AG20443 (cell line): Measurements from ENCODE around the gene NCDN.
"Not testable (repeated sequence)": the region's sequence is repeated elsewhere in the genome, so short reads cannot be mapped to it uniquely, and the experiment has no call there.

Experiments
- DNase-seq: peaks from one replicate; pipeline ENCODE4 v3.0.0; 2012; ENCODE audit warnings: low spot score, mixed read lengths

NCDN gene

GRCh38 chr1:35570589-35571137, 13.1 kb downstream of the NCDN start:
- no peak for DNase-seq

DNA sequence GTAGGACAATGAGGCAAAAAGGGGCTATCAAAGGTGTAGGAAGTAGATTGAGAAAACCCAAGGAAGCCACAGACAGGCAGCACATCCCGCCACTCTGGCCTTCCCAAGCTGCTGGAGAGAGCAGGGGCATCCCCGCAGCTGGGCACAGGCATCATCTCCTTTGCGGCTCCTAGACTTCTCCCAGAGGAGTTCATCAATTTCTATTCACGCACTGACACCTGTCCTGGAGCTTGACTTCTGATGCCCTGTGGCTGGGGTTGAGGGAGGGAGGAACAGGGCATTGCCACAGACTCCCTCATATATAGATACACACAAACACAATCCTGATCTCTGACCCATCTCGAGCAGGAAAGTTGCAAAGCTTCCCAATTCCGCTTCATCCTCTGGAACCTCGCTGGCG, 13.7 kb downstream of the NCDN start:
- DNase-seq, result no peak

DNA sequence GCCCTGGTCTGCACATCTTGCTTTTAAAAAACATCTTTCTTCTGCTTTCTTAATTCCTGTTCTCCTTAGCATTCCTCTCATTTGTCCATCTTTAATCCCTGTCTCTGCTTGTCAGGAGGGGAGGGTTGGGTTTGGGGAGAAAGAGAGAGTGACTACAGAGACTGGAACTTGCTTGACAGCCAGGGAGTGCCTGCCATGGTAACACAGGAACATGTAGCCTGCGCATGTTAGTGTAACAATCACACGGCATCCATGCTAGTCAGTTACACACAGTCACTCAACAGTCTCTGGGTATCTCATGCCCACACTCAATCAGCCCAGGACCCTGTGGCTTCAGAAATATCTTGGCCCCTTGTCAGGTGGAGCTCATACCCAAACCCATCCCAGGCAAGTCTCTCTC, 14.7 kb downstream of the NCDN start:
- DNase-seq, result no peak

DNA sequence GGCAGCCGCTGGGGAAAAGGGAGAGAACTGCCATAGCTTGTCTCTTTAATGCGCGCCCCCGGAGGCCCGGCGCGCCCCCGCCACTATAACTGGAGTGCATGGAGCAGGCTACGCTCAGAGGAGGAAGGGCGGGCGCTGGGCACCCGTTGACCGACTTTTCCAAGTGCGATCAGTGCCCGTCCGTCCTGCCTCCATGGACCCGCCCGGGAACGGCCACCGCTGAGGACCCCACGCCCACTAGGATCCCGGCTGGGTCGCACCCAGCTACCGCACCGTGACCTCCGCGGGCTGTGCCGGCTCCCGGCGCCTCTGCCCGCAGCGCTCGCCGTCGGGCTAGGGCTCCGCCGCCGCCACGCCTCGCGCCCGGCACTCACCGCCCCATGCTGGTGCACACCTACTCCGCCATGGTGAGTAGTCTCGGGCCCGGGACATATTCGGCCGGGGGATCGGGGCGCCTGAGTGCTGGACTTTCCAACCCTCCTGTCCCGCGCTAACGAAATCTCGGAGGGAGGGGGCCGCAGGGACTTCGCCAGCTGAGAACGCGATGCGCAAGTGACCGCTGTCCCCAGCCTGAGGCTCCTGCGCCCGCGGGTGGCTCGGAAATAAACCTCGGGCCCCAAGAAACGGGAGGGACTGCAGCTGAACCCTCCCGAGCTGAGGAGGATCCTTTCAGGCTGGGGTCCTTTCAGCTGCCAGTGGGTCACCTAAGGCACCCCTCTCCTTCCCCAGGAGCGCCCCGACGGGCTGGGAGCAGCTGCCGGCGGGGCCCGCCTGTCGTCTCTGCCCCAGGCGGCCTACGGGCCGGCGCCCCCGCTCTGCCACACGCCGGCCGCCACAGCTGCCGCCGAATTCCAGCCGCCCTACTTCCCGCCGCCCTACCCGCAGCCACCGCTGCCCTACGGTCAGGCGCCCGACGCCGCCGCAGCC, 15.9 kb downstream of the NCDN start, which contains the start of gene TFAP2E:
Gene TFAP2E (plus strand): TSS at position 117 of the 927 bp plus-strand sequence. CDS start 264 bp downstream, at position 381.
- DNase-seq, result peak; percentile 77

DNA sequence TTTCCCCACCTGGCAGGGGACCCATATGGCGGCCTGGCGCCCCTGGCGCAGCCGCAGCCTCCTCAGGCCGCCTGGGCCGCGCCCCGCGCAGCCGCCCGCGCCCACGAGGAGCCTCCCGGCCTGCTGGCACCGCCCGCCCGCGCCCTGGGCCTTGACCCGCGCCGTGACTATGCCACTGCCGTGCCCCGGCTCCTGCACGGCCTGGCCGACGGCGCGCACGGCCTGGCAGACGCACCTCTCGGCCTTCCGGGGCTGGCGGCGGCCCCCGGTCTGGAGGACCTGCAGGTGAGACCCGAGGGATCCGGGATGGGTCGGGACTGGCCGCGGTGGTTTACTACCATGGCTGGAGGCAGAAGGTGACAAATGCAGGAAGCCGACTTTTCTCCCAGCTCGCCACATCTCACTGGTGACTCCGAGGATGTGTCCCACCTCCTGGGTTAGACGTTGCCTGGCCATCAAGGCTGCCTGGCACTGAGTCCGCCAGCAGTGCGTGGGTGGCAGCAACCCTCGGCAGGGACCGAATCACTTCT, 16.6 kb downstream of the NCDN start:
- no peak for DNase-seq

- DNase-seq, result no peak
Measured at GRCh38 chr1:35574655-35575415, 17.2 kb downstream of the NCDN start.

- DNase-seq, result no peak
Measured at GRCh38 chr1:35575416-35575958, 17.9 kb downstream of the NCDN start.

GRCh38 chr1:35576061-35576765, 18.6 kb downstream of the NCDN start:
- no peak for DNase-seq

DNA sequence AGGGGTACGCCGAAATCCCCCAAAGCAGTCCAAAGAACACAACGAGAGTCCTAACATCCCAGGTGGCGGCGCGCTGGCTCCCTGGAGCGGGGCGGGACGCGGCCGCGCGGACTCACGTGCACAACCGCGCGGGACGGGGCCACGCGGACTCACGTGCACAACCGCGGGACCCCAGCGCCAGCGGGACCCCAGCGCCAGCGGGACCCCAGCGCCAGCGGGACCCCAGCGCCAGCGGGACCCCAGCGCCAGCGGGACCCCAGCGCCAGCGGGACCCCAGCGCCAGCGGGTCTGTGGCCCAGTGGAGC, 19.1 kb downstream of the NCDN start:
- not testable (repeated sequence) for DNase-seq

DNA sequence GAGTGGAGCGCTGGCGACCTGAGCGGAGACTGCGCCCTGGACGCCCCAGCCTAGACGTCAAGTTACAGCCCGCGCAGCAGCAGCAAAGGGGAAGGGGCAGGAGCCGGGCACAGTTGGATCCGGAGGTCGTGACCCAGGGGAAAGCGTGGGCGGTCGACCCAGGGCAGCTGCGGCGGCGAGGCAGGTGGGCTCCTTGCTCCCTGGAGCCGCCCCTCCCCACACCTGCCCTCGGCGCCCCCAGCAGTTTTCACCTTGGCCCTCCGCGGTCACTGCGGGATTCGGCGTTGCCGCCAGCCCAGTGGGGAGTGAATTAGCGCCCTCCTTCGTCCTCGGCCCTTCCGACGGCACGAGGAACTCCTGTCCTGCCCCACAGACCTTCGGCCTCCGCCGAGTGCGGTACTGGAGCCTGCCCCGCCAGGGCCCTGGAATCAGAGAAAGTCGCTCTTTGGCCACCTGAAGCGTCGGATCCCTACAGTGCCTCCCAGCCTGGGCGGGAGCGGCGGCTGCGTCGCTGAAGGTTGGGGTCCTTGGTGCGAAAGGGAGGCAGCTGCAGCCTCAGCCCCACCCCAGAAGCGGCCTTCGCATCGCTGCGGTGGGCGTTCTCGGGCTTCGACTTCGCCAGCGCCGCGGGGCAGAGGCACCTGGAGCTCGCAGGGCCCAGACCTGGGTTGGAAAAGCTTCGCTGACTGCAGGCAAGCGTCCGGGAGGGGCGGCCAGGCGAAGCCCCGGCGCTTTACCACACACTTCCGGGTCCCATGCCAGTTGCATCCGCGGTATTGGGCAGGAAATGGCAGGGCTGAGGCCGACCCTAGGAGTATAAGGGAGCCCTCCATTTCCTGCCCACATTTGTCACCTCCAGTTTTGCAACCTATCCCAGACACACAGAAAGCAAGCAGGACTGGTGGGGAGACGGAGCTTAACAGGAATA, 19.7 kb downstream of the NCDN start:
- DNase-seq, result no peak

DNA sequence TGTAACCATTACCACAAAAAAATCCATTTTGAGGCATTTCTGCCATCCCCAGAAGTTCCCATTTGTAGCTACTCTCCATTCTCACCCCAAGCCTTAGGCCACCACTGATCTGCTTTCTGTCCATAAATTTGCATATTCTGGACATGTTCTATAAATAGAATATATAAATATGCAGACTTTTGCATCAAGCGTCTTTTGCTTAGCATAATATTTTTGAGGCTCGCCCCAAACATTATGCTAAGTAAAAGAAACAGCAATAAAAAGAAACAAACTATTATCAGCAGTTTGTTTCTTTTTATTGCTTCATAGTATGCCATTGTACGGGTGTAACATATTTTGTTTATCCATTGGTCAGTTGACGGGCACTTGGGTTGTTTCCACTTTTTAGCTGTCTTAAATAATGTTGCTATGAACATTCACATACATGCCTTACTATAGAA, 23.4 kb downstream of the NCDN start:
- DNase-seq, result no peak

DNA sequence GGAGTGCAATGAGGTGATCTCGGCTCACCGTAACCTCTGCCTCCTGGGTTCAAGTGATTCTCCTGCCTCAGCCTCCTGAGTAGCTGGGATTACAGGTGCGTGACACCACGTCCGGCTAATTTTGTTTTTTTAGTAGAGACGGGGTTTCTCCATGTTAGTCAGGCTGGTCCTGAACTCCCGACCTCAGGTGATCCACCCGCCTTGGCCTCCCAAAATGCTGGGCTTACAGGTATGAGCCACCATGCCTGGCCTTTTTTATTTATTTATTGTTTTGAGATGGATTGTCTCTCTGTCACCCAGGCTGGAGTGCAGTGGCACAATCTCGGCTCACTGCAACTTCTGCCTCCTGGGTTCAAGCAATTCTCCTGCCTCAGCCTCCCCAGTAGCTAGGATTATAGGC, 24.0 kb downstream of the NCDN start:
- not testable (repeated sequence) for DNase-seq

GRCh38 chr1:35585281-35585680, 27.7 kb downstream of the NCDN start:
- DNase-seq, result no peak

GRCh38 chr1:35585805-35586204, 28.2 kb downstream of the NCDN start:
- DNase-seq, result not testable (repeated sequence)

- no peak for DNase-seq
Measured at GRCh38 chr1:35586808-35587207, 29.2 kb downstream of the NCDN start.

DNA sequence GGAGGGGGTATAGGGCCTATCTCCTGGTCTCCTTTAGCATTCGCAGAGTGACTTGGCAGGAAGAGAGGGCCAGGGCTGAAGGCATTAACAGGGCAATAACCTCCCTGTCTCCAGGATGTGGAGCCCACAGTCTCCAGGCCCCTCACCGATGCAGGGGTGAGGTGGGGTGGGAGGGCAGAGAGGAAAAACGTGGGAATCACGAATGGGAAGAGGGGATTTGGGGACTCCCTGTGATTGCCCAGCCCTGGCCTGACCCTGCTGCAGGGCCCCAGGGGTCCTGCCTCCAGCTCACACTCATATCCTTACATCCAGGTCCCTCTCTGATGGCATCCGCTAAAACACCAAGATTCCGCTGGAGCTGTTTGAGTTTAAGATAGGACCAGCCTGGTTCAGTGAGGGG, 30.1 kb downstream of the NCDN start:
- no peak for DNase-seq

GRCh38 chr1:35588197-35588910, 30.8 kb downstream of the NCDN start:
- no peak for DNase-seq

DNA sequence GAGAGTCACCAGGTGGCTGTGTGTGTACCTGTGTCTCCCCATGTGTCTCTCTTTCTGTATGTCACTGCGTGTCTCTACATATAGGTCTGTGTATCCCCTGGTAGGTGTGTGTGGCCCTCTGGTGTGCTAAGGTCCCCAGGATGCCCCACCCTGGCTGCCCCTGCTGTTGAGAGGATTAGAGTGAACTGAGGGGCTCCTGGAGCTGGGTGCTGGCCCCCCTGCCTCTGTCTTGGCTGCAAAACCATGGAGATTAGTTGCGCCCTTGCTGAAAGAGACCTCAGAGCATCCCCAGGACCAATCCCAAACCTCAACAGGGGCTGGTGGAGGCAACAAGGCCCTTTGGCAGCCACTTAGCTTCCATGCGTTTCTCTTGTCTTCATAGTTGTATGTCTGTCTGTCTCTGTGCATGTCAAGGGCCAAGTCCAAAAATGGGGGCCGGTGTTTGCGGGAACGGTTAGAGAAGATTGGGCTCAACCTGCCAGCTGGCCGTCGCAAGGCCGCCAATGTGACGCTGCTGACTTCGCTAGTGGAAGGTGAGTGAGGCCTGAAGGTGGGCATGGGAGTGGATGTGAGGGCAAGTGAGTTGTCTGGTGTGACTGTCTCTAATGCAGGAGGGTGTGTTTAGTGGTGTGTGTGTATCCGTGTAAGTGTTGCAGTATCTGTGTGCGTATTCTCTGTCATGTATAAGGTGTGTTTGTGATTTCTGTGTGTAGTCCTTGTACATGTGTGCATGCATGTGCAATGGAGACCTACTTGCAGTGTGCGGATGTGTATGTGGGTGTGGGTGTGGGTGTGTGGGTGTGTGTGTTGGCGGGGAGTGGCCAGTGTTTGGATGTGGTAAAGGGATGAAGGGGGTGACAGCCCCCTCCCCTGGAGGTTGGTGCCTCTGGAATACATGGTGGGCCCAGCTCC, 32.2 kb downstream of the NCDN start:
- DNase-seq, result no peak
